Spleen (tissue), 11 donors: ENCODE data around the gene ELP2. TPM values are rescaled to one million over a fixed set of nuclear protein-coding genes. Genes with fewer than 3 reads are reported as not detected.

Experiments used
- DNase-seq: peaks from one replicate; pipeline ENCODE4 v3.0.0-alpha.2; 2020
- H3K27ac ChIP-seq, 8 donors: fragments of 200-600 bp; sonication (generic) in 7 of 8; 1 replicate in 4 of 8; 2 replicates in 4 of 8; pipeline versions ENCODE4 v1.5.0 to v1.8.0; 2016 to 2021; ENCODE audit warnings: inconsistent platforms in 4 of 8, mild to moderate bottlenecking in 4 of 8, moderate library complexity in 1 of 8
- H3K27me3 ChIP-seq, 7 donors: fragments of 200-600 bp; sonication (generic) in 6 of 7; replicated peaks in 1 of 7; 1 replicate in 4 of 7; 2 replicates in 3 of 7; pipeline versions ENCODE4 v1.5.0 to v1.8.0; 2016 to 2021; ENCODE audit warnings: inconsistent platforms in 3 of 7, mild to moderate bottlenecking in 1 of 7
- H3K36me3 ChIP-seq, 6 donors: fragments of 200-600 bp; sonication (generic) in 5 of 6; 1 replicate in 4 of 6; 2 replicates in 2 of 6; pipeline versions ENCODE4 v1.5.0 to v1.8.0; 2016 to 2021; ENCODE audit warnings: inconsistent platforms in 2 of 6
- H3K4me1 ChIP-seq, 6 donors: fragments of 200-600 bp; sonication (generic) in 5 of 6; 1 replicate in 3 of 6; 2 replicates in 3 of 6; pipeline versions ENCODE4 v1.5.0 to v1.8.0; 2016 to 2021; ENCODE audit warnings: inconsistent platforms in 3 of 6
- H3K4me3 ChIP-seq, 8 donors: fragments of 200-600 bp; sonication (generic) in 7 of 8; 1 replicate in 4 of 8; 2 replicates in 4 of 8; pipeline versions ENCODE4 v1.5.0 to v1.8.0; 2016 to 2021; ENCODE audit warnings: inconsistent platforms in 4 of 8, mild to moderate bottlenecking in 4 of 8, moderate library complexity in 2 of 8
- H3K9me3 ChIP-seq, 8 donors: fragments of 200-600 bp; sonication (generic) in 7 of 8; 1 replicate in 4 of 8; 2 replicates in 4 of 8; pipeline versions ENCODE4 v1.5.0 to v1.8.0; 2016 to 2021; ENCODE audit warnings: inconsistent platforms in 4 of 8
- CTCF ChIP-seq, 11 experiments: fragments of 200-600 bp in 7 of 11; fragments of 450-650 bp in 4 of 11; sonication (generic) in 4 of 11; IDR thresholded peaks in 8 of 11; conservative IDR thresholded peaks in 3 of 11; 1 replicate in 7 of 11; 2 replicates in 4 of 11; pipeline versions ENCODE4 v1.4.0 to v1.8.0; 2016 to 2021; ENCODE audit warnings: antibody characterized with exemption in 11 of 11, inconsistent platforms in 4 of 11, mild to moderate bottlenecking in 1 of 11
- POLR2A ChIP-seq, 3 donors: fragments of 450-650 bp; IDR thresholded peaks; one replicate each; pipeline ENCODE4 v1.5.1; 2017; ENCODE audit warnings: antibody characterized with exemption in 3 of 3, mild to moderate bottlenecking in 1 of 3
- POLR2AphosphoS5 ChIP-seq, 3 donors: sonication (generic); formaldehyde crosslinking; IDR thresholded peaks; one replicate each; pipeline ENCODE4 v1.5.1; 2017; ENCODE audit warnings: antibody characterized with exemption in 3 of 3
- WGBS, 5 donors: extraction: QIAGEN DNeasy Blood & Tissue Kit in 3 of 5; methylation state at CpG; one replicate each; pipeline versions ENCODE4 v1.1.5 to v1.1.7; 2013 to 2018; 5-methylcytosine and 5-hydroxymethylcytosine counted together
- intact Hi-C: fragments of 100-400 bp; cut with DNase I; formaldehyde crosslinking; loops from one replicate; pipeline ENCODE4 v1.15.0; 2023; ENCODE audit warnings: low total_unique reads
- polyA plus RNA-seq, 3 donors: library from polyadenylated mRNA; stranded (reverse); fragments of 200-250 nt; gene quantifications; one replicate each; pipeline ENCODE4 v1.2.1, GENCODE V29; 2013
- total RNA-seq, 7 donors: library from RNA; depleted of rRNA in 3 of 7; stranded (reverse); fragments of >200 nt in 3 of 7; fragmentation: NEBNext Ultra II Directional in 4 of 7; extraction: Animal tissue kit (Norgen Biotek cat#: 25700) in 4 of 7; gene quantifications; one replicate each; pipeline versions ENCODE4 v1.1.0 to v1.2.1, GENCODE V29; 2016 to 2021
- donor health status: healthy with polysubstance abuse.
- donor health status: DM: no; HTN: no; CAD: no; lungs with moderate emphysema.
- donor health status: DM: no; HTN: no; CAD: no.
- donor health status: Bipolar disorder and iron deficiency.
- donor health status: healthy.
- donor health status: DM: no; HTN: no; CAD: no.
- donor health status: DM: yes; HTN: yes; CAD: no.

ELP2 gene
- total and polyA plus RNA-seq, 10 donors, result 45.7 to 99.7 (median 72.6) TPM

- no peak overlapping the region for H3K27ac ChIP-seq
- H3K9me3 ChIP-seq, result no peaks in the 10 kb centered on the region
- H3K4me3 ChIP-seq, result no peak overlapping the region
- no peaks in the 10 kb centered on the region for H3K36me3 ChIP-seq
- WGBS, 5 donors, result 66 to 86% (median 80%) methylated on average over 3 of the region's 3 CpGs
- no peak for DNase-seq
- intact Hi-C loops, result no loop called here
- TF ChIP-seq CTCF (IDR thresholded peaks at IDR 0.05 in 8 of 11, conservative IDR thresholded peaks at IDR 0.05 in 3 of 11) (no peak), POLR2AphosphoS5 (IDR thresholded peaks at IDR 0.05) (no peak), POLR2A (IDR thresholded peaks at IDR 0.05) (no peak)
- peaks cover 0 to 43% (median 16%) of the 10 kb centered on the region in 7 donors for H3K27me3 ChIP-seq
- H3K4me1 ChIP-seq, result peaks cover 0 to 33% (median 20%) of the 10 kb centered on the region in 6 donors
Observed at GRCh38 chr18:36188916-36189315, 59.2 kb downstream of the ELP2 start.

GRCh38 chr18:36189486-36189885 lies 59.8 kb downstream of the ELP2 start:
- H3K27ac ChIP-seq, result no peak overlapping the region
- no peak overlapping the region for H3K4me3 ChIP-seq
- H3K4me1 ChIP-seq, result peaks cover 0 to 33% (median 20%) of the 10 kb centered on the region in 6 donors
- TF ChIP-seq POLR2AphosphoS5 (IDR thresholded peaks at IDR 0.05) (no peak), POLR2A (IDR thresholded peaks at IDR 0.05) (no peak), CTCF (IDR thresholded peaks at IDR 0.05 in 8 of 11, conservative IDR thresholded peaks at IDR 0.05 in 3 of 11) (no peak)
- H3K27me3 ChIP-seq, result peaks cover 0 to 43% (median 16%) of the 10 kb centered on the region in 7 donors
- H3K36me3 ChIP-seq, result no peaks in the 10 kb centered on the region
- no peak for DNase-seq
- intact Hi-C loops, result no loop called here
- WGBS, 5 donors, result 78 to 90% (median 80%) methylated on average over 4 of the region's 4 CpGs
- H3K9me3 ChIP-seq, result no peaks in the 10 kb centered on the region

GRCh38 chr18:36191286-36191685 lies 61.6 kb downstream of the ELP2 start:
- Histone ChIP-seq H3K36me3 (no peaks in the 10 kb centered on the region), H3K4me3 (no peak overlapping the region), H3K27ac (no peak overlapping the region), H3K4me1 (peaks cover 0 to 23% (median 16%) of the 10 kb centered on the region in 6 donors), H3K27me3 (peaks cover 0 to 37% (median 13%) of the 10 kb centered on the region in 7 donors), H3K9me3 (no peaks in the 10 kb centered on the region)
- WGBS, 5 donors, result 88 to 96% (median 91%) methylated on average over 3 of the region's 3 CpGs
- peak; percentile 51 for DNase-seq
- intact Hi-C loops, result no loop called here
- TF ChIP-seq POLR2AphosphoS5 (IDR thresholded peaks at IDR 0.05) (no peak), CTCF (IDR thresholded peaks at IDR 0.05 in 8 of 11, conservative IDR thresholded peaks at IDR 0.05 in 3 of 11) (no peak), POLR2A (IDR thresholded peaks at IDR 0.05) (no peak)

- TF ChIP-seq CTCF (IDR thresholded peaks at IDR 0.05 in 8 of 11, conservative IDR thresholded peaks at IDR 0.05 in 3 of 11), result no peak
- TF ChIP-seq POLR2AphosphoS5 (IDR thresholded peaks at IDR 0.05), result no peak
- TF ChIP-seq POLR2A (IDR thresholded peaks at IDR 0.05), result no peak
- no peak for DNase-seq
- intact Hi-C loops, result no loop called here
- H3K9me3 ChIP-seq, result no peaks in the 10 kb centered on the region
- H3K4me1 ChIP-seq, result peaks cover 0 to 19% (median 12%) of the 10 kb centered on the region in 6 donors
- no peak overlapping the region for H3K27ac ChIP-seq
- no peaks in the 10 kb centered on the region for H3K36me3 ChIP-seq
- H3K27me3 ChIP-seq, result peaks cover 0 to 32% (median 9%) of the 10 kb centered on the region in 7 donors
- H3K4me3 ChIP-seq, result no peak overlapping the region
- WGBS, 5 donors, result 80 to 93% (median 85%) methylated on average over 1 of the region's 1 CpG
Observed at GRCh38 chr18:36191711-36192110, 62.0 kb downstream of the ELP2 start.
